Cardiac muscle cell (in vitro differentiated cells and primary cell): Measurements from ENCODE around the gene ITSN2. TPM values are rescaled to one million over a fixed set of nuclear protein-coding genes. Genes with fewer than 3 reads are reported as not detected.
"Not testable (repeated sequence)": the region's sequence is repeated elsewhere in the genome, so short reads cannot be mapped to it uniquely, and the experiment has no call there.

Source experiments
- DNase-seq, 2 donors: peaks; one replicate each; pipeline versions ENCODE4 v3.0.0 to v3.0.0-alpha.2; 2010 to 2017; ENCODE audit warnings: low read depth in 1 of 2, low spot score in 1 of 2
- H3K27ac ChIP-seq: fragments of 200-600 bp; sonication (generic); 2 replicates; pipeline ENCODE4 v1.5.1; 2016
- H3K27me3 ChIP-seq: fragments of 200-600 bp; sonication (generic); 2 replicates; pipeline ENCODE4 v1.6.0; 2016; ENCODE audit warnings: control low read depth
- H3K36me3 ChIP-seq: fragments of 200-600 bp; sonication (generic); 2 replicates; pipeline ENCODE4 v1.5.1; 2016; ENCODE audit warnings: control low read depth
- H3K4me1 ChIP-seq: fragments of 200-600 bp; sonication (generic); 2 replicates; pipeline ENCODE4 v1.8.1; 2017; ENCODE audit warnings: low read depth, mild to moderate bottlenecking, mixed run types
- H3K4me3 ChIP-seq: fragments of 200-600 bp; sonication (generic); 2 replicates; pipeline ENCODE4 v1.5.1; 2016; ENCODE audit warnings: mild to moderate bottlenecking
- H3K9me3 ChIP-seq: fragments of 200-600 bp; sonication (generic); 2 replicates; pipeline ENCODE4 v1.5.1; 2017; ENCODE audit warnings: low read depth, mild to moderate bottlenecking, control low read depth
- polyA plus RNA-seq: library from polyadenylated mRNA; unstranded; fragments of >200 nt; fragmentation: Nextera tagmentation; extraction: Ambion mirVana; gene quantifications from 2 replicates; pipeline ENCODE4 v1.2.1, GENCODE V29; 2016
- total RNA-seq: library from RNA; depleted of rRNA; stranded (reverse); fragments of >200 nt; gene quantifications from 2 replicates; pipeline ENCODE4 v1.2.3, GENCODE V29; 2016
- TF ChIP-seq, protein P1 (sequence below): IDR thresholded peaks from 2 replicates; pipeline ENCODE4 v1.5.1; 2012; ENCODE audit warnings: low read depth, mild to moderate bottlenecking, low read length

The ITSN2 gene
- total and polyA plus RNA-seq, 2 experiments from 2014 or later = 22.3 to 22.8 TPM

DNA sequence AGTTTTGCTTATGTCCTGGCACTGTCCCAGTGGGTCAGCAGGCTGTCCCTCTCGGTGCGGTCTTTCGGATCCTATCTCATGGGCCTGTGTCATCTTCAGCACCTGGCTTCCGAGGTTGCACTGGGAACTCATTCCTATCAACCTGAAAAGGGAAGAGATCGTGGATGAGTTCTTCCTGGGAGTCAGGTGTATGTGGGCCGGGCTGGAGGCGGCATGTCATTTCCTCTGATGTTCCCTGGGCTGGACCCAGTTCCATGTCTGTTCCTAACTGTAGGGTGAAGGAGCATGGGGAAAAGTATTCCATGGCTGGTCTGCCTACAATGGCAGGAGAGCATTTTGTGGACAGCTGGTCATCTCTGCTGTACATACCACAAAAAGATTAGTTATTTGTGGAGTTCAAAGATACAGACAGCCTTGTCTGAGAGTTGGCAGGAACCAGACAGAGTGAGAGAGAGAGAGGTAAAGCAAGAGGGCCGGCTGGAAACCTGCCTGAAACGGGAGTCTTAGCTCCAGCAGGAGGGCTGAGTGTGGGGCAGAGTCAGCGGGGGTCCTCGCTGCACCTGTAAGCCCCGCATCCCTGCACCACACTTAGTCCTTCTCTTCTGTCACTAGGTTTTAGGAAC, 160.3 kb downstream of the ITSN2 start:
- TF ChIP-seq, protein P1, sequence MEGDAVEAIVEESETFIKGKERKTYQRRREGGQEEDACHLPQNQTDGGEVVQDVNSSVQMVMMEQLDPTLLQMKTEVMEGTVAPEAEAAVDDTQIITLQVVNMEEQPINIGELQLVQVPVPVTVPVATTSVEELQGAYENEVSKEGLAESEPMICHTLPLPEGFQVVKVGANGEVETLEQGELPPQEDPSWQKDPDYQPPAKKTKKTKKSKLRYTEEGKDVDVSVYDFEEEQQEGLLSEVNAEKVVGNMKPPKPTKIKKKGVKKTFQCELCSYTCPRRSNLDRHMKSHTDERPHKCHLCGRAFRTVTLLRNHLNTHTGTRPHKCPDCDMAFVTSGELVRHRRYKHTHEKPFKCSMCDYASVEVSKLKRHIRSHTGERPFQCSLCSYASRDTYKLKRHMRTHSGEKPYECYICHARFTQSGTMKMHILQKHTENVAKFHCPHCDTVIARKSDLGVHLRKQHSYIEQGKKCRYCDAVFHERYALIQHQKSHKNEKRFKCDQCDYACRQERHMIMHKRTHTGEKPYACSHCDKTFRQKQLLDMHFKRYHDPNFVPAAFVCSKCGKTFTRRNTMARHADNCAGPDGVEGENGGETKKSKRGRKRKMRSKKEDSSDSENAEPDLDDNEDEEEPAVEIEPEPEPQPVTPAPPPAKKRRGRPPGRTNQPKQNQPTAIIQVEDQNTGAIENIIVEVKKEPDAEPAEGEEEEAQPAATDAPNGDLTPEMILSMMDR = no peak
- peak in 1 of 2 donors; percentile 7 for DNase-seq
- no peaks in the 10 kb centered on the region for H3K27me3 ChIP-seq

DNA sequence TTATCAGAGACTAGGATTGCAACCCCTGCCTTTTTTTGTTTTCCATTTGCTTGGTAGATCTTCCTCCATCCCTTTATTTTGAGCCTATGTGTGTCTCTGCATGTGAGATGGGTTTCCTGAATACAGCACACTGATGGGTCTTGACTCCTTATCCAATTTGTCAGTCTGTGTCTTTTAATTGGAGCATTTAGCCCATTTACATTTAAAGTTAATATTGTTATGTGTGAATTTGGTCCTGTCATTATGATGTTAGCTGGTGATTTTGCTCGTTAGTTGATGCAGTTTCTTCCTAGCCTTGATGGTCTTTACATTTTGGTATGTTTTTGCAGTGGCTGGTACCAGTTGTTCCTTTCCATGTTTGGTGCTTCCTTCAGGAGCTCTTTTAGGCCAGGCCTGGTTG, 163.1 kb downstream of the ITSN2 start:
- H3K4me3 ChIP-seq, H3K9me3 ChIP-seq, H3K4me1 ChIP-seq, DNase-seq, H3K27ac ChIP-seq, H3K36me3 ChIP-seq, H3K27me3 ChIP-seq: not testable (repeated sequence)

More for the DNA sequence above, 160.3 kb downstream of the ITSN2 start:
- Histone ChIP-seq H3K27ac (no peak overlapping the region), H3K9me3 (no peaks in the 10 kb centered on the region), H3K4me1 (no peaks in the 10 kb centered on the region), H3K4me3 (no peak overlapping the region), H3K36me3 (no peaks in the 10 kb centered on the region)

DNA sequence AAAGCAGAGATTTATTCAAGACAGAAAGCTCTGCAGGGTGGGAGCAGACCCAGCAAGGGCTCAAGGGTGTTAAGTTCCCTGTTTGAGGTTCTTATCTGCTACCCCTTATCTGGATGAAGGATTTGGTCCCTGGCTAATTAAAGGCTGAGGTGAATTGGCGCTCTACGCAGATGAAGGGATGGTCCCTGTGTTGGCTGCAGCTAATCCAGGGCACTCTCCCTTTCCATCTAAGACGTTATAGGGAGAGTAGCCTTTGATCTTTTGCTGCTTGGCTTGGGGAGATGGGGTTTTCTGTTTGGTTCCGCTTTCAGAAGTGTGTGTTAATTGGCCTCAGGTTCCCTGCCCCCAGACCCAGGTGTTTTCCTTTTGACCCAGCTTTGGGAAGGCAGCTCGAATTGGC, 168.5 kb downstream of the ITSN2 start:
- H3K4me1 ChIP-seq = no peaks in the 10 kb centered on the region
- peaks cover 5% of the 10 kb centered on the region for H3K9me3 ChIP-seq
- TF ChIP-seq, protein P1 = no peak
- H3K27ac ChIP-seq = no peak overlapping the region
- DNase-seq = no peak
- no peaks in the 10 kb centered on the region for H3K36me3 ChIP-seq
- H3K27me3 ChIP-seq = no peaks in the 10 kb centered on the region
- no peak overlapping the region for H3K4me3 ChIP-seq

DNA sequence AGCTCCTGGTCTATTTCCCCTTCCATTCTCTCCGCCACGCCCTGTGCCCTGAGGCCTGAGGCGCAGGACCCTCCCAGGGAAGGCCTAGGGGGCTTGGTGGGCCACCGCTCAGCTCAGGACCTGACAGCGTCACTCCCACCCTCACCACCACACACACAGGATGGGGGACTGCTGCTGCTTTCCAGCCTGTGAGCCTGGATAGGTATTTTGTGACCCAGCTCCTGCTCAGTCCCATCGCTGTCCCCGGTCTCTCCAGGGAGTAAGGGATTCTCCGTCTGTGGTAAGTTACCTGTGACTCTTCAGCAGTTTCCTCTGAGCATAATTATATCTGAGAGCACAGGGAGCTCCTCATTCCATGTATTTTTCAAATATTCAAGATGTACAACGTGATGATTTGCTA, 169.2 kb downstream of the ITSN2 start:
- no peak for DNase-seq
- TF ChIP-seq, protein P1 = no peak
- no peak overlapping the region for H3K4me3 ChIP-seq
- H3K27ac ChIP-seq = no peak overlapping the region
- no peaks in the 10 kb centered on the region for H3K4me1 ChIP-seq
- peaks cover 5% of the 10 kb centered on the region for H3K9me3 ChIP-seq
- H3K27me3 ChIP-seq = no peaks in the 10 kb centered on the region
- no peaks in the 10 kb centered on the region for H3K36me3 ChIP-seq

DNA sequence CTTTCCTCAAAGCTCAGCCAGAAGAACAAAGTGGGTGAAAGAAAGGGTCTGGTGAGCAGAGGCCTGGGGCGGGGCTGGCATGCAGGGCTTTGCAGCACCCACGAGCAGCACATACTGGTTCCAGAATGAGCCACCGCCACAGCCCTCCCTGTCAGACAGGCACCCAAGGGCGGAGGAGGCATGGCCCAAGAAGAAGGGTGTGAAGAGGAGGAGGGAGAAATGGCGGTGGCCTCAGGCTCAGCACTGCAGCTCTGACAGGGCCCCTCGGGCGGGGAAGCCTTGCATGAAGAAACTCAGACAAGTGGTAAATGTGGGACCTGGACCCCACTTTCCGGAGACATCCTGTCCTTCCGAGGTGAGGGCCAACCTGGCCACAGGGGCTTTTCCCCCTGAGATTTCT, 169.8 kb downstream of the ITSN2 start:
- Histone ChIP-seq H3K9me3 (peaks cover 5% of the 10 kb centered on the region), H3K36me3 (no peaks in the 10 kb centered on the region), H3K4me3 (no peak overlapping the region), H3K27ac (no peak overlapping the region), H3K4me1 (no peaks in the 10 kb centered on the region), H3K27me3 (no peaks in the 10 kb centered on the region)
- TF ChIP-seq, protein P1 = no peak
- no peak for DNase-seq

DNA sequence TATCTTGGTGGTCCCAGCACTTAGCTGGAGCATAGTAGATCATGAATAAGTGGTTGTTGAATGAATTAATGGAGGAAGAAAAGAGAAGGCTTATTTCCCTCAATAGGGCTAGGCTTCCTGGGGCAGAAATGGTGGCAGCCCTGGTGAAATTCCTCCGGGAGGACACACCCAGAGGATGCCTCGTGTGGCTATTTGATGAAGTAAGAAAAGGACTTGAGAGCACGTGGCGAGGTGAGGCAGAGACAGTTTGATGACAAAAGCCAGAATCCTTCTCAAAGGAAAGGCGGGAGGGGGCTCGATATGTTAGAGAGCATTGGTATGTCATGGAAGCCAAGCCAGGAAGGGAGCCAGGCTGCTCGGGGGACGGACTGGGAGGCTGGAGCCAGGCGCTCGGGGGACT, 170.8 kb downstream of the ITSN2 start:
- TF ChIP-seq, protein P1 = no peak
- Histone ChIP-seq H3K4me3 (no peak overlapping the region), H3K27ac (no peak overlapping the region), H3K9me3 (peaks cover 5% of the 10 kb centered on the region), H3K27me3 (no peaks in the 10 kb centered on the region), H3K36me3 (no peaks in the 10 kb centered on the region), H3K4me1 (no peaks in the 10 kb centered on the region)
- no peak for DNase-seq
